Esophagus muscularis mucosa (tissue), 4 donors: Measurements from ENCODE around the gene AUP1.

Source experiments
- CTCF ChIP-seq, 3 experiments: fragments of 200-600 bp in 2 of 3; fragments of 450-650 bp in 1 of 3; sonication (generic) in 2 of 3; IDR thresholded peaks; one replicate each; pipeline ENCODE4 v1.5.1; 2017 to 2019; ENCODE audit warnings: antibody characterized with exemption in 3 of 3, mild to moderate bottlenecking in 2 of 3, moderate library complexity in 1 of 3
- EP300 ChIP-seq: sonication (generic); formaldehyde crosslinking; IDR thresholded peaks from one replicate; pipeline ENCODE4 v1.6.1; 2017; ENCODE audit warnings: antibody characterized with exemption
- POLR2A ChIP-seq: fragments of 450-650 bp; IDR thresholded peaks from one replicate; pipeline ENCODE4 v1.6.1; 2017; ENCODE audit warnings: antibody characterized with exemption, moderate library complexity, mild to moderate bottlenecking, low read depth
- POLR2AphosphoS5 ChIP-seq, 2 donors: sonication (generic); formaldehyde crosslinking; IDR thresholded peaks; one replicate each; pipeline ENCODE4 v1.6.1; 2017; ENCODE audit warnings: antibody characterized with exemption in 2 of 2

GRCh38 chr2:74556831-74557370 is 27.4 kb upstream of the AUP1 start:
- TF ChIP-seq CTCF (IDR thresholded peaks at IDR 0.05) (no peak), POLR2A (no peak), POLR2AphosphoS5 (IDR thresholded peaks at IDR 0.05) (no peak), EP300 (no peak)
